ENCODE measurements around the gene VPS37C. TPM values are rescaled to one million over a fixed set of nuclear protein-coding genes. Genes with fewer than 3 reads are reported as not detected.

The VPS37C gene
- total and polyA plus RNA-seq, 2 of the 13 experiments (the other 11 are each of a cell fraction or from before 2014, with no cell fraction given): 7.5 to 8.8 TPM

- intact Hi-C loops (cut with micrococcal nuclease; ENCODE audit: unreplicated experiment): no loop called here
- Histone ChIP-seq H3K9ac (ENCODE audit: insufficient read depth, low read depth, low read length) (no peak overlapping the region), H3K9me3 (ENCODE audit: low read length) (no peaks in the 10 kb centered on the region), H3K36me3 (replicated peaks in 1 of 2; ENCODE audit: control insufficient read depth in 1 of 2, insufficient read depth in 2 of 2, low read length in 2 of 2) (no peaks in the 10 kb centered on the region), H3K4me1 (ENCODE audit: insufficient read depth, low read length) (no peaks in the 10 kb centered on the region), H3K27me3 (ENCODE audit: control insufficient read depth in 1 of 2, insufficient read depth in 2 of 2, low read length in 2 of 2) (peaks cover 2 to 22% of the 10 kb centered on the region in 2 experiments; a peak in 1 of 5 replicates), H3K4me3 (replicated peaks in 1 of 3; ENCODE audit: insufficient read depth in 1 of 3, low read depth in 2 of 3, low read length in 3 of 3) (no peak overlapping the region), H3K79me2 (ENCODE audit: insufficient read depth, low read length) (no peaks in the 10 kb centered on the region), H2AFZ (ENCODE audit: low read length) (no peak overlapping the region), H3K27ac (ENCODE audit: extremely low read length, insufficient read depth, low read length) (no peak overlapping the region), H4K20me1 (ENCODE audit: insufficient read depth, low read length) (no peaks in the 10 kb centered on the region), H3K4me2 (ENCODE audit: low read depth, low read length) (no peak overlapping the region)
- in situ Hi-C loops (cut with HindIII; ENCODE audit: extremely low pct_ligation_motif_present, low pct_unique_long_range_greater_than_20kb): no loop called here
- CTCF ChIA-PET (ENCODE audit: low intra/inter-chr PET ratio, low total read pairs): no interaction called here
- BruUV-seq (replicated peaks): no TSS peak
- ATAC-seq: peak; percentile 34; the same call in 2 of the 3 replicates
- POLR2A ChIA-PET: no interaction called here
- 20% methylated on average over 9 of the region's 12 CpGs for WGBS (ENCODE audit: low lambda C conversion rate)
- TF ChIP-seq MIER3 (CRISPR knock-in tag; IDR thresholded peaks at IDR 0.05; ENCODE audit: borderline replicate concordance) (no peak), KDM3A (CRISPR knock-in tag; IDR thresholded peaks at IDR 0.05; ENCODE audit: low read depth) (no peak), ZNF776 (CRISPR knock-in tag; IDR thresholded peaks at IDR 0.05) (no peak), PHF8 (CRISPR knock-in tag; IDR thresholded peaks at IDR 0.05) (no peak), ZSCAN20 (CRISPR knock-in tag; IDR thresholded peaks at IDR 0.05; ENCODE audit: borderline replicate concordance) (no peak), ZMYM4 (CRISPR knock-in tag; IDR thresholded peaks at IDR 0.05) (no peak), ZNF251 (CRISPR knock-in tag; IDR thresholded peaks at IDR 0.05) (no peak), ZNF740 (CRISPR knock-in tag; IDR thresholded peaks at IDR 0.05) (no peak), GRHL1 (CRISPR knock-in tag; conservative IDR thresholded peaks at IDR 0.05) (no peak), MLXIP (CRISPR knock-in tag; IDR thresholded peaks at IDR 0.05; ENCODE audit: borderline replicate concordance) (no peak), BRCA1 (CRISPR knock-in tag; IDR thresholded peaks at IDR 0.05) (no peak), FOXP1 (IDR thresholded peaks at IDR 0.05) (no peak), FOXP1 (CRISPR knock-in tag; IDR thresholded peaks at IDR 0.05) (no peak), ZNF160 (CRISPR knock-in tag; IDR thresholded peaks at IDR 0.05) (no peak), TAF15 (IDR thresholded peaks at IDR 0.05; ENCODE audit: low read depth, low read length, poor library complexity, severe bottlenecking) (no peak), ZNF280B (CRISPR knock-in tag; IDR thresholded peaks at IDR 0.05; ENCODE audit: borderline replicate concordance) (no peak), PLRG1 (conservative IDR thresholded peaks at IDR 0.05) (no peak), NFKBIZ (CRISPR knock-in tag; IDR thresholded peaks at IDR 0.05) (no peak), GABPB1 (CRISPR knock-in tag; IDR thresholded peaks at IDR 0.05) (no peak)
- FAIRE-seq: no peak
- no peak for DNase-seq (ENCODE audit: low spot score)
These were observed 32.4 kb upstream of the VPS37C start for GRCh38 chr11:61193596-61193995.

All from HepG2 (cell line).